Activated CD8-positive, alpha-beta memory T cell treated with anti-CD3 and anti-CD28 coated beads, Interleukin-2, amount 10 ng/mL, durations not matched to agents 7 days and 5 days (primary cell): ENCODE results near the gene FRMD3. TPM values are rescaled to one million over a fixed set of nuclear protein-coding genes. Genes with fewer than 3 reads are reported as not detected.

Experiments
- ATAC-seq: fragments of 150-1000 bp; cut with Tn5 transposase; one replicate; pipeline ENCODE4 v1.10.0; 2021; ENCODE audit warnings: moderate library complexity
- CTCF ChIA-PET: fragments of 350-600 bp; sonication (Branson Sonifier 250); formaldehyde crosslinking; loops from one replicate; lab custom pipeline; 2021; ENCODE audit warnings: antibody characterized with exemption; lab: Charles Lee
- DNase-seq: peaks from one replicate; pipeline ENCODE4 v3.0.0-alpha.2; 2020
- H3K27ac Mint-ChIP-seq: one replicate; pipeline ENCODE4 v1.8.0; 2021; ENCODE audit warnings: mild to moderate bottlenecking, mixed read lengths
- H3K27me3 Mint-ChIP-seq: one replicate; pipeline ENCODE4 v1.8.0; 2021; ENCODE audit warnings: mixed read lengths
- H3K36me3 Mint-ChIP-seq: one replicate; pipeline ENCODE4 v1.8.0; 2021; ENCODE audit warnings: mild to moderate bottlenecking, mixed read lengths
- H3K4me1 Mint-ChIP-seq: one replicate; pipeline ENCODE4 v1.8.0; 2021; ENCODE audit warnings: mixed read lengths
- H3K4me3 Mint-ChIP-seq: one replicate; pipeline ENCODE4 v1.8.0; 2021; ENCODE audit warnings: mild to moderate bottlenecking, moderate library complexity, mixed read lengths
- H3K9me3 Mint-ChIP-seq: one replicate; pipeline ENCODE4 v1.8.0; 2022; ENCODE audit warnings: low read depth, mixed read lengths
- total RNA-seq, 2 experiments: library from RNA; stranded (reverse); gene quantifications; one replicate each; pipeline ENCODE4 v1.2.3, GENCODE V29; 2021

FRMD3 gene
- under 1 TPM; 0.33 to 0.82 TPM for total RNA-seq

- Mint-ChIP-seq H3K36me3 (no peaks in the 10 kb centered on the region), H3K9me3 (no peaks in the 10 kb centered on the region), H3K27me3 (peaks cover 54% of the 10 kb centered on the region), H3K27ac (no peak within 1 kb of the TSS), H3K4me3 (no peak within 1 kb of the TSS), H3K4me1 (peaks cover 2% of the 10 kb centered on the region)
- DNase-seq (no peak), ATAC-seq (peak; percentile 66)
- CTCF ChIA-PET: no interaction called here
Observed at GRCh38 chr9:83538172-83538889, at the start of gene FRMD3. TSS of gene FRMD3 (minus strand) at chr9:83538401. CDS start at chr9:83538231, 170 bp downstream.

- Mint-ChIP-seq H3K4me1 (no peaks in the 10 kb centered on the region), H3K27me3 (no peaks in the 10 kb centered on the region), H3K36me3 (peaks cover 1% of the 10 kb centered on the region), H3K27ac (no peak overlapping the region), H3K9me3 (no peaks in the 10 kb centered on the region), H3K4me3 (no peak overlapping the region)
- DNase-seq: no peak
- no peak for ATAC-seq
- CTCF ChIA-PET: no interaction called here
Observed at GRCh38 chr9:83584995-83585394, 46.8 kb upstream of the FRMD3 start.

- H3K4me3 Mint-ChIP-seq: no peak overlapping the region
- peaks cover 1% of the 10 kb centered on the region for H3K36me3 Mint-ChIP-seq
- no peaks in the 10 kb centered on the region for H3K4me1 Mint-ChIP-seq
- ATAC-seq (peak; percentile 39), DNase-seq (no peak)
- no peaks in the 10 kb centered on the region for H3K27me3 Mint-ChIP-seq
- CTCF ChIA-PET: no interaction called here
- no peaks in the 10 kb centered on the region for H3K9me3 Mint-ChIP-seq
- H3K27ac Mint-ChIP-seq: no peak overlapping the region
Observed at GRCh38 chr9:83583151-83584014, 45.2 kb upstream of the FRMD3 start.

- ATAC-seq (no peak), DNase-seq (no peak)
- H3K36me3 Mint-ChIP-seq: peaks cover 1% of the 10 kb centered on the region
- H3K27me3 Mint-ChIP-seq: no peaks in the 10 kb centered on the region
- peaks cover 4% of the 10 kb centered on the region for H3K9me3 Mint-ChIP-seq
- H3K4me3 Mint-ChIP-seq: no peak overlapping the region
- no peaks in the 10 kb centered on the region for H3K4me1 Mint-ChIP-seq
- CTCF ChIA-PET: no interaction called here
- H3K27ac Mint-ChIP-seq: no peak overlapping the region
Observed at GRCh38 chr9:83582029-83582428, 43.8 kb upstream of the FRMD3 start.

GRCh38 chr9:83574482-83574881 lies 36.3 kb upstream of the FRMD3 start:
- no peaks in the 10 kb centered on the region for H3K4me1 Mint-ChIP-seq
- no peak for ATAC-seq
- H3K27me3 Mint-ChIP-seq: no peaks in the 10 kb centered on the region
- DNase-seq: no peak
- H3K36me3 Mint-ChIP-seq: no peaks in the 10 kb centered on the region
- H3K9me3 Mint-ChIP-seq: peaks cover 4% of the 10 kb centered on the region
- H3K4me3 Mint-ChIP-seq: no peak overlapping the region
- no peak overlapping the region for H3K27ac Mint-ChIP-seq
- CTCF ChIA-PET: interaction anchor here (1.0 kb wide), 1 partner anchor 12 kb away, joined by 3 read pairs; no protein-coding TSS in a partner anchor

- no peaks in the 10 kb centered on the region for H3K4me1 Mint-ChIP-seq
- CTCF ChIA-PET: no interaction called here
- no peak for ATAC-seq
Observed at GRCh38 chr9:83572524-83572923, 34.3 kb upstream of the FRMD3 start.

GRCh38 chr9:83570359-83570758 lies 32.2 kb upstream of the FRMD3 start:
- CTCF ChIA-PET: no interaction called here
- Mint-ChIP-seq H3K9me3 (no peaks in the 10 kb centered on the region), H3K4me3 (no peak overlapping the region), H3K27ac (no peak overlapping the region), H3K36me3 (no peaks in the 10 kb centered on the region), H3K27me3 (no peaks in the 10 kb centered on the region), H3K4me1 (no peaks in the 10 kb centered on the region)
- ATAC-seq (no peak), DNase-seq (no peak)

More at GRCh38 chr9:83572524-83572923, 34.3 kb upstream of the FRMD3 start:
- Mint-ChIP-seq H3K36me3 (no peaks in the 10 kb centered on the region), H3K27ac (no peak overlapping the region), H3K27me3 (no peaks in the 10 kb centered on the region), H3K4me3 (no peak overlapping the region), H3K9me3 (peaks cover 2% of the 10 kb centered on the region)
- no peak for DNase-seq

- ATAC-seq: no peak
- H3K9me3 Mint-ChIP-seq: no peaks in the 10 kb centered on the region
- H3K4me1 Mint-ChIP-seq: no peaks in the 10 kb centered on the region
- DNase-seq: no peak
- CTCF ChIA-PET: interaction anchor here (1.0 kb wide), 1 partner anchor 25 kb away, joined by 3 read pairs; no protein-coding TSS in a partner anchor
- H3K27me3 Mint-ChIP-seq: no peaks in the 10 kb centered on the region
- H3K4me3 Mint-ChIP-seq: no peak overlapping the region
- no peak overlapping the region for H3K27ac Mint-ChIP-seq
- no peaks in the 10 kb centered on the region for H3K36me3 Mint-ChIP-seq
Observed at GRCh38 chr9:83569326-83569725, 31.1 kb upstream of the FRMD3 start.

- Mint-ChIP-seq H3K4me1 (no peaks in the 10 kb centered on the region), H3K27ac (no peak overlapping the region), H3K4me3 (no peak overlapping the region), H3K36me3 (no peaks in the 10 kb centered on the region), H3K9me3 (no peaks in the 10 kb centered on the region), H3K27me3 (no peaks in the 10 kb centered on the region)
- CTCF ChIA-PET: no interaction called here
- no peak for DNase-seq
- no peak for ATAC-seq
Observed at GRCh38 chr9:83563360-83563759, 25.2 kb upstream of the FRMD3 start.

GRCh38 chr9:83560169-83560826 lies 22.1 kb upstream of the FRMD3 start:
- H3K4me3 Mint-ChIP-seq: no peak overlapping the region
- CTCF ChIA-PET: no interaction called here
- no peaks in the 10 kb centered on the region for H3K4me1 Mint-ChIP-seq
- H3K9me3 Mint-ChIP-seq: no peaks in the 10 kb centered on the region
- DNase-seq: no peak
- ATAC-seq: no peak
- no peaks in the 10 kb centered on the region for H3K27me3 Mint-ChIP-seq
- no peaks in the 10 kb centered on the region for H3K36me3 Mint-ChIP-seq
- no peak overlapping the region for H3K27ac Mint-ChIP-seq

- no peaks in the 10 kb centered on the region for H3K9me3 Mint-ChIP-seq
- no peaks in the 10 kb centered on the region for H3K4me1 Mint-ChIP-seq
- no peak overlapping the region for H3K27ac Mint-ChIP-seq
- H3K36me3 Mint-ChIP-seq: no peaks in the 10 kb centered on the region
- CTCF ChIA-PET: no interaction called here
- no peak for ATAC-seq
- no peak overlapping the region for H3K4me3 Mint-ChIP-seq
- DNase-seq: no peak
- H3K27me3 Mint-ChIP-seq: no peaks in the 10 kb centered on the region
Observed at GRCh38 chr9:83557771-83558170, 19.6 kb upstream of the FRMD3 start.

GRCh38 chr9:83557317-83557716 lies 19.1 kb upstream of the FRMD3 start:
- DNase-seq (no peak), ATAC-seq (no peak)
- CTCF ChIA-PET: no interaction called here
- Mint-ChIP-seq H3K27me3 (no peaks in the 10 kb centered on the region), H3K9me3 (no peaks in the 10 kb centered on the region), H3K4me3 (no peak overlapping the region), H3K36me3 (no peaks in the 10 kb centered on the region), H3K27ac (no peak overlapping the region), H3K4me1 (no peaks in the 10 kb centered on the region)

- Mint-ChIP-seq H3K27me3 (peaks cover 9% of the 10 kb centered on the region), H3K4me3 (no peak overlapping the region), H3K36me3 (no peaks in the 10 kb centered on the region), H3K27ac (no peak overlapping the region), H3K9me3 (peaks cover 1% of the 10 kb centered on the region), H3K4me1 (no peaks in the 10 kb centered on the region)
- CTCF ChIA-PET: interaction anchor here (0.8 kb wide), 1 partner anchor 10 kb away, joined by 3 read pairs; no protein-coding TSS in a partner anchor
- DNase-seq (no peak), ATAC-seq (no peak)
Observed at GRCh38 chr9:83554278-83554677, 16.1 kb upstream of the FRMD3 start.
